Fibroblast of pulmonary artery (primary cell): ENCODE data around the gene TBX19.

Experiments used
- DNase-seq: peaks from one replicate; pipeline ENCODE4 v3.0.0-alpha.2; 2010; ENCODE audit warnings: low read depth
- H3K4me3 ChIP-seq: replicated peaks from 2 replicates; pipeline ENCODE4 v1.5.1; 2011; ENCODE audit warnings: low read depth, mild to moderate bottlenecking, control low read depth, low read length, moderate library complexity
- TF ChIP-seq, protein P1 (sequence below): IDR thresholded peaks from 2 replicates; pipeline ENCODE4 v1.5.1; 2011; ENCODE audit warnings: mild to moderate bottlenecking, control low read depth, low read length, inconsistent platforms; ENCODE audit errors: missing control alignments

Gene TBX19

GRCh38 chr1:168260393-168260792 is 20.3 kb upstream of the TBX19 start:
- no peak for DNase-seq
- TF ChIP-seq, protein P1, sequence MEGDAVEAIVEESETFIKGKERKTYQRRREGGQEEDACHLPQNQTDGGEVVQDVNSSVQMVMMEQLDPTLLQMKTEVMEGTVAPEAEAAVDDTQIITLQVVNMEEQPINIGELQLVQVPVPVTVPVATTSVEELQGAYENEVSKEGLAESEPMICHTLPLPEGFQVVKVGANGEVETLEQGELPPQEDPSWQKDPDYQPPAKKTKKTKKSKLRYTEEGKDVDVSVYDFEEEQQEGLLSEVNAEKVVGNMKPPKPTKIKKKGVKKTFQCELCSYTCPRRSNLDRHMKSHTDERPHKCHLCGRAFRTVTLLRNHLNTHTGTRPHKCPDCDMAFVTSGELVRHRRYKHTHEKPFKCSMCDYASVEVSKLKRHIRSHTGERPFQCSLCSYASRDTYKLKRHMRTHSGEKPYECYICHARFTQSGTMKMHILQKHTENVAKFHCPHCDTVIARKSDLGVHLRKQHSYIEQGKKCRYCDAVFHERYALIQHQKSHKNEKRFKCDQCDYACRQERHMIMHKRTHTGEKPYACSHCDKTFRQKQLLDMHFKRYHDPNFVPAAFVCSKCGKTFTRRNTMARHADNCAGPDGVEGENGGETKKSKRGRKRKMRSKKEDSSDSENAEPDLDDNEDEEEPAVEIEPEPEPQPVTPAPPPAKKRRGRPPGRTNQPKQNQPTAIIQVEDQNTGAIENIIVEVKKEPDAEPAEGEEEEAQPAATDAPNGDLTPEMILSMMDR = no peak
- H3K4me3 ChIP-seq = no peak overlapping the region

GRCh38 chr1:168261390-168261789 is 19.3 kb upstream of the TBX19 start:
- TF ChIP-seq, protein P1 = no peak
- no peak overlapping the region for H3K4me3 ChIP-seq
- DNase-seq = peak; percentile 86

DNA sequence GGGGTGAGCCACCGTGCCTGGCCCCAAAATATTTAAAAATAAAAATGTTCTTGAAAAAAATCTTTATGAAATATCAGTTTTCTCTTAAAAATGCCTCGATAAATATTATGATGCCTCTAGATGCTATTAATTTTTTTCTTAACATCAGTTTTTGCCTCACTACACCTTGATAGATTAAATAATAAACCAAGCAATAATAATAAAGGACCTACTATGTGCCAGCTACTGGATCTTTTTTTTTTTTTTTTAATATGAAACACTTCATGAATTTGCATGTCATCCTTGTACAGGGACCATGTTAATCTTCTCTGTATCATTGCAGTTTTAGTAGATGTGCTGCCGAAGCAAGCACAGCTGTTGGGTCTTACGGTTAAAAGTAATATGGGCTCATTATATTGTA is 17.5 kb upstream of the TBX19 start:
- TF ChIP-seq, protein P1 = no peak
- no peak overlapping the region for H3K4me3 ChIP-seq
- DNase-seq = no peak

GRCh38 chr1:168264296-168264695 is 16.4 kb upstream of the TBX19 start:
- no peak overlapping the region for H3K4me3 ChIP-seq
- TF ChIP-seq, protein P1 = no peak
- no peak for DNase-seq

DNA sequence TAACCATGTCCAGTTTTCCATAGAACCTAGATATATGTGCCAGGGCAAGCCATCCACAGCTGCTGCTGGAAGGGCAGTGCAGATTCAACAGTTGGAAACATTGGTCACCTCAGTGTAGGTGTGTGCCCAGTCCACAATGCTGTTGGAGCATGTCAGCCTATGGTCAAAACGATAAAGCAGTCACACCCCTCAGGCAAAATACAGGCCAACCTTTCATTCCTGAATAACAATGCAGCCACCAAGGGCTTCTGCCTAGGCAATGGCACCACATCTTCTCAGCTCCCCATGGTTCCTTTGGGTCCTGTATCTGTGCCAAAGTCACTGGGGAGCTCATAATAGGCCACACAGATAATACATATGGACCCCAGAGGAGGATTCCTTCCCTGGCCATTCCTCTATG is 15.1 kb upstream of the TBX19 start:
- no peak overlapping the region for H3K4me3 ChIP-seq
- TF ChIP-seq, protein P1 = no peak
- DNase-seq = no peak

DNA sequence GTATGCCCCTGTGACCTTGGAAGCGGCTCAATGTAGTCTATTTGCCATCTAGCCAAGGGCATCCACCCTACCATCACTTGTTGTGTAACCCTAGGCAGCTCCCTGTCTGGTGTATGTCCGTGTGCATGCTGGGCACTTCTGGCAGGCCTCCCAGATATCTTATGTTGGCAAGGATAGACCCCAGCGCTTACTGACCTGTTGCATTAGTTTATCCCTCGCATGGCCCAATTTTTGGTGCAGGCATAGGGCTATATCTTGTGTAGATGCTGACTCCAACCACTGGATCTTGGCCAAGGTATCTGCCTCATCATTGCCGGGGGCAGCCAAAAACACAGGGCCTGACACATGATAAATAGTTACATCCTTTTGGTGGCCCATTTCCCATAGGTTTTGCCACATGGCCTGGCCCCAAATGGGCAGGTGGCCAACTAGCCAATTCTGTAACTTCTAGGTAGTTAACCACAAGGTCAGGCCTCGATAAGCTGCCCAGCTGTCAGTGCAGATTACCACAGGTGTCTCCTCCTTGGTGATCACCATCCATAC is 14.0 kb upstream of the TBX19 start:
- TF ChIP-seq, protein P1 = no peak
- H3K4me3 ChIP-seq = no peak overlapping the region
- peak; percentile 16 for DNase-seq

GRCh38 chr1:168271636-168272035 is 9.0 kb upstream of the TBX19 start:
- H3K4me3 ChIP-seq = no peak overlapping the region
- TF ChIP-seq, protein P1 = no peak
- no peak for DNase-seq
